HepG2 (cell line): Measurements from ENCODE around the gene IL17F.

ENCODE experiments used
- EZH2 ChIP-seq: conservative IDR thresholded peaks from 2 replicates; pipeline ENCODE4 v1.6.1; 2012; ENCODE audit warnings: mild to moderate bottlenecking, low read depth, low read length, moderate library complexity
- FOXO1 ChIP-seq: sonication (generic); formaldehyde crosslinking; IDR thresholded peaks from 2 replicates; pipeline ENCODE4 v1.4.0; 2020; ENCODE audit warnings: missing genetic modification reagents
- GATAD1 ChIP-seq: IDR thresholded peaks from 2 replicates; pipeline ENCODE4 v1.6.1; 2016; ENCODE audit warnings: missing genetic modification reagents, missing compliant biosample characterization
- HDAC2 ChIP-seq: sonication (generic); formaldehyde crosslinking; IDR thresholded peaks from 2 replicates; pipeline ENCODE4 v1.4.0; 2020; ENCODE audit warnings: missing genetic modification reagents
- MXI1 ChIP-seq: IDR thresholded peaks from 3 replicates; pipeline ENCODE4 v1.6.1; 2012; ENCODE audit warnings: low read depth, low read length, inconsistent platforms, borderline replicate concordance
- NR2F2 ChIP-seq: IDR thresholded peaks from 2 replicates; pipeline ENCODE4 v1.6.1; 2012; ENCODE audit warnings: low read depth, inconsistent platforms, borderline replicate concordance
- RAD21 ChIP-seq: fragments of 450-650 bp; formaldehyde crosslinking; IDR thresholded peaks from 2 replicates; pipeline ENCODE4 v1.5.0; 2020; ENCODE audit warnings: mild to moderate bottlenecking
- RBM22 ChIP-seq: fragments of 200-400 bp; formaldehyde crosslinking; optimal IDR thresholded peaks from 2 replicates; pipeline ENCODE3; 2017; ENCODE audit warnings: mild to moderate bottlenecking, low read length, moderate library complexity
- SIX1 ChIP-seq: sonication (generic); formaldehyde crosslinking; IDR thresholded peaks from 2 replicates; pipeline ENCODE4 v1.4.0; 2020; ENCODE audit warnings: missing genetic modification reagents, borderline replicate concordance
- TEAD3 ChIP-seq: optimal IDR thresholded peaks from 2 replicates; pipeline ENCODE3; 2016; ENCODE audit warnings: borderline replicate concordance
- ZFP36 ChIP-seq: fragments of 150-350 bp; IDR thresholded peaks from 2 replicates; pipeline ENCODE4 v1.6.1; 2018; ENCODE audit warnings: borderline replicate concordance, low read length, low read depth; ENCODE audit not compliant: partially characterized antibody
- TF ChIP-seq, protein P1 (sequence below): sonication (generic); formaldehyde crosslinking; IDR thresholded peaks from 2 replicates; pipeline ENCODE4 v1.5.0; 2020; ENCODE audit warnings: mild to moderate bottlenecking, missing genetic modification reagents, moderate library complexity
- TF ChIP-seq, protein P2 (sequence below): sonication (generic); formaldehyde crosslinking; IDR thresholded peaks from 2 replicates; pipeline ENCODE4 v1.5.1; 2020; ENCODE audit warnings: mild to moderate bottlenecking, missing genetic modification reagents
- TF ChIP-seq, protein P3 (sequence below): sonication (generic); formaldehyde crosslinking; IDR thresholded peaks from 2 replicates; pipeline ENCODE4 v1.4.0; 2020; ENCODE audit warnings: missing genetic modification reagents

DNA sequence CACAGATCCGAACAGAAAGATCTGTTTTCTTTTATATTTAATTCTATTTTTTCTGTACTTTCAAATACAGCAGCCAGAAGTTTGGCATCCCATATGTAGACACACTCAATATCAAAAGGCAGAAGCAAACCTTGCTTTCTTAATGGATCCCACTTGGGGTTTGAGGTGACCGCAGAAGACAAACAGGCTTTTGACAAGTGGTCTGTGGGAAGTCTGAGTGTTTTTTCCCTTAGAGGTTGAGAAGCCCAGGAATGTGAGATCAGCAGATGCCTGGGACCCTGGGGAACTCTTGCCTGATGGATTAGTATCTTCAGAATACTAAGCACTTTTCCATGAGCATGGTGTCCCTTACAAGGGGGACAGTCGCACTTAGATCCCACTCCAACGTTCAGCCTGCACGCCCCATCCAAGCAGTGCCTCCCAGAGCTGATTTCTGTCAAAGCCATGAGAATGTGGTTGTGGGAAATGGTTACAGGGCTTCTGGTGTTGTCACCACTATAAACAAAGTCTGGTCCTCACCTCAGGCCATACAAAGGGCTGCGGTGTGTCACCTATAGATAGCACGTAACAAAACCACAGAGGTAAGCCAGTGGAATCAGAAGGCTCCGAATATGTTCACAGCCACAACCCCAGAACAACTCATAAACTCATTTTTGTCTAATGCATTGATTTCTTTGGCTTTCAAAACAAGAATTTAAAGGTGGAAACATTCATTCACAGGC lies 12.7 kb downstream of the IL17F start:
- TF ChIP-seq MXI1 (no peak), ZFP36 (no peak), TEAD3 (CRISPR knock-in tag) (no peak), HDAC2 (CRISPR knock-in tag) (no peak), FOXO1 (CRISPR knock-in tag) (no peak), RBM22 (no peak), RAD21 (CRISPR knock-in tag) (no peak), SIX1 (CRISPR knock-in tag) (no peak), EZH2 (no peak), GATAD1 (CRISPR knock-in tag) (no peak), NR2F2 (no peak)
- TF ChIP-seq, protein P1, sequence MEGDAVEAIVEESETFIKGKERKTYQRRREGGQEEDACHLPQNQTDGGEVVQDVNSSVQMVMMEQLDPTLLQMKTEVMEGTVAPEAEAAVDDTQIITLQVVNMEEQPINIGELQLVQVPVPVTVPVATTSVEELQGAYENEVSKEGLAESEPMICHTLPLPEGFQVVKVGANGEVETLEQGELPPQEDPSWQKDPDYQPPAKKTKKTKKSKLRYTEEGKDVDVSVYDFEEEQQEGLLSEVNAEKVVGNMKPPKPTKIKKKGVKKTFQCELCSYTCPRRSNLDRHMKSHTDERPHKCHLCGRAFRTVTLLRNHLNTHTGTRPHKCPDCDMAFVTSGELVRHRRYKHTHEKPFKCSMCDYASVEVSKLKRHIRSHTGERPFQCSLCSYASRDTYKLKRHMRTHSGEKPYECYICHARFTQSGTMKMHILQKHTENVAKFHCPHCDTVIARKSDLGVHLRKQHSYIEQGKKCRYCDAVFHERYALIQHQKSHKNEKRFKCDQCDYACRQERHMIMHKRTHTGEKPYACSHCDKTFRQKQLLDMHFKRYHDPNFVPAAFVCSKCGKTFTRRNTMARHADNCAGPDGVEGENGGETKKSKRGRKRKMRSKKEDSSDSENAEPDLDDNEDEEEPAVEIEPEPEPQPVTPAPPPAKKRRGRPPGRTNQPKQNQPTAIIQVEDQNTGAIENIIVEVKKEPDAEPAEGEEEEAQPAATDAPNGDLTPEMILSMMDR (CRISPR knock-in tag): no peak
- TF ChIP-seq, protein P2, sequence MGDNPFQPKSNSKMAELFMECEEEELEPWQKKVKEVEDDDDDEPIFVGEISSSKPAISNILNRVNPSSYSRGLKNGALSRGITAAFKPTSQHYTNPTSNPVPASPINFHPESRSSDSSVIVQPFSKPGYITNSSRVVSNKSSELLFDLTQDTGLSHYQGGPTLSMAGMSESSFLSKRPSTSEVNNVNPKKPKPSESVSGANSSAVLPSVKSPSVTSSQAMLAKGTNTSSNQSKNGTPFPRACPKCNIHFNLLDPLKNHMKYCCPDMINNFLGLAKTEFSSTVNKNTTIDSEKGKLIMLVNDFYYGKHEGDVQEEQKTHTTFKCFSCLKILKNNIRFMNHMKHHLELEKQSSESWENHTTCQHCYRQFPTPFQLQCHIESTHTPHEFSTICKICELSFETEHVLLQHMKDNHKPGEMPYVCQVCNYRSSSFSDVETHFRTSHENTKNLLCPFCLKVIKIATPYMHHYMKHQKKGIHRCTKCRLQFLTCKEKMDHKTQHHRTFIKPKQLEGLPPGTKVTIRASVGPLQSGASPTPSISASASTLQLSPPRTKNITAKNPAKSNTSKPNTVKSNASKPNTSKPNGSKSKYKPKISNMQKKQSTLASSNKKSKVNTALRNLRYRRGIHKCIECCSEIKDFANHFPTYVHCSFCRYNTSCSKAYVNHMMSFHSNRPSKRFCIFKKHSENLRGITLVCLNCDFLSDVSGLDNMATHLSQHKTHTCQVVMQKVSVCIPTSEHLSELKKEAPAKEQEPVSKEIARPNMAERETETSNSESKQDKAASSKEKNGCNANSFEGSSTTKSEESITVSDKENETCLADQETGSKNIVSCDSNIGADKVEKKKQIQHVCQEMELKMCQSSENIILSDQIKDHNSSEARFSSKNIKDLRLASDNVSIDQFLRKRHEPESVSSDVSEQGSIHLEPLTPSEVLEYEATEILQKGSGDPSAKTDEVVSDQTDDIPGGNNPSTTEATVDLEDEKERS: no peak
- TF ChIP-seq, protein P3, sequence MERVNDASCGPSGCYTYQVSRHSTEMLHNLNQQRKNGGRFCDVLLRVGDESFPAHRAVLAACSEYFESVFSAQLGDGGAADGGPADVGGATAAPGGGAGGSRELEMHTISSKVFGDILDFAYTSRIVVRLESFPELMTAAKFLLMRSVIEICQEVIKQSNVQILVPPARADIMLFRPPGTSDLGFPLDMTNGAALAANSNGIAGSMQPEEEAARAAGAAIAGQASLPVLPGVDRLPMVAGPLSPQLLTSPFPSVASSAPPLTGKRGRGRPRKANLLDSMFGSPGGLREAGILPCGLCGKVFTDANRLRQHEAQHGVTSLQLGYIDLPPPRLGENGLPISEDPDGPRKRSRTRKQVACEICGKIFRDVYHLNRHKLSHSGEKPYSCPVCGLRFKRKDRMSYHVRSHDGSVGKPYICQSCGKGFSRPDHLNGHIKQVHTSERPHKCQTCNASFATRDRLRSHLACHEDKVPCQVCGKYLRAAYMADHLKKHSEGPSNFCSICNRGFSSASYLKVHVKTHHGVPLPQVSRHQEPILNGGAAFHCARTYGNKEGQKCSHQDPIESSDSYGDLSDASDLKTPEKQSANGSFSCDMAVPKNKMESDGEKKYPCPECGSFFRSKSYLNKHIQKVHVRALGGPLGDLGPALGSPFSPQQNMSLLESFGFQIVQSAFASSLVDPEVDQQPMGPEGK (CRISPR knock-in tag): no peak
